ENCODE measurements around the gene RAD51B. TPM values are rescaled to one million over a fixed set of nuclear protein-coding genes. Genes with fewer than 3 reads are reported as not detected.

RAD51B gene
- polyA plus RNA-seq, 4 donors = 10.6 to 13.2 (median 11.3) TPM

GRCh38 chr14:68386950-68387779 is 567.6 kb downstream of the RAD51B start:
- peak in 2 of 4 donors; percentile 84 to 85 for DNase-seq (ENCODE audit: low read depth in 4 of 4, low spot score in 2 of 4)

GRCh38 chr14:68389943-68390342 is 570.4 kb downstream of the RAD51B start:
- DNase-seq (ENCODE audit: low read depth in 4 of 4, low spot score in 2 of 4) = no peak

GRCh38 chr14:68390741-68391140 is 571.2 kb downstream of the RAD51B start:
- DNase-seq (ENCODE audit: low read depth in 4 of 4, low spot score in 2 of 4) = no peak

GRCh38 chr14:68391311-68392014 is 571.9 kb downstream of the RAD51B start:
- DNase-seq (ENCODE audit: low read depth in 4 of 4, low spot score in 2 of 4) = peak in 1 of 4 donors; percentile 59

- DNase-seq (ENCODE audit: low read depth in 4 of 4, low spot score in 2 of 4) = no peak
Measured at GRCh38 chr14:68392393-68393141, 573.0 kb downstream of the RAD51B start.

- DNase-seq (ENCODE audit: low read depth in 4 of 4, low spot score in 2 of 4) = no peak
Measured at GRCh38 chr14:68393259-68393658, 573.7 kb downstream of the RAD51B start.

- DNase-seq (ENCODE audit: low read depth in 4 of 4, low spot score in 2 of 4) = no peak
Measured at GRCh38 chr14:68394118-68394763, 574.7 kb downstream of the RAD51B start.

- no peak for DNase-seq (ENCODE audit: low read depth in 4 of 4, low spot score in 2 of 4)
Measured at GRCh38 chr14:68394764-68395143, 575.2 kb downstream of the RAD51B start.

- no peak for DNase-seq (ENCODE audit: low read depth in 4 of 4, low spot score in 2 of 4)
Measured at GRCh38 chr14:68395604-68396003, 576.0 kb downstream of the RAD51B start.

- DNase-seq (ENCODE audit: low read depth in 4 of 4, low spot score in 2 of 4) = no peak
Measured at GRCh38 chr14:68396461-68396860, 576.9 kb downstream of the RAD51B start.

GRCh38 chr14:68397371-68397811 is 577.8 kb downstream of the RAD51B start:
- DNase-seq (ENCODE audit: low read depth in 4 of 4, low spot score in 2 of 4) = no peak

GRCh38 chr14:68397822-68398221 is 578.2 kb downstream of the RAD51B start:
- DNase-seq (ENCODE audit: low read depth in 4 of 4, low spot score in 2 of 4) = peak in 2 of 4 donors; percentile 57 to 67

GRCh38 chr14:68398370-68398769 is 578.8 kb downstream of the RAD51B start:
- DNase-seq (ENCODE audit: low read depth in 4 of 4, low spot score in 2 of 4) = no peak

GRCh38 chr14:68399971-68400370 is 580.4 kb downstream of the RAD51B start:
- no peak for DNase-seq (ENCODE audit: low read depth in 4 of 4, low spot score in 2 of 4)

GRCh38 chr14:68401317-68401716 is 581.7 kb downstream of the RAD51B start:
- DNase-seq (ENCODE audit: low read depth in 4 of 4, low spot score in 2 of 4) = no peak

GRCh38 chr14:68401855-68402254 is 582.3 kb downstream of the RAD51B start:
- DNase-seq (ENCODE audit: low read depth in 4 of 4, low spot score in 2 of 4) = no peak

GRCh38 chr14:68402525-68403101 is 583.0 kb downstream of the RAD51B start:
- DNase-seq (ENCODE audit: low read depth in 4 of 4, low spot score in 2 of 4) = no peak

- no peak for DNase-seq (ENCODE audit: low read depth in 4 of 4, low spot score in 2 of 4)
Measured at GRCh38 chr14:68403191-68404145, 583.9 kb downstream of the RAD51B start.

GRCh38 chr14:68404146-68404527 is 584.6 kb downstream of the RAD51B start:
- DNase-seq (ENCODE audit: low read depth in 4 of 4, low spot score in 2 of 4) = no peak
